ENCODE results near the gene SRGAP3.

The SRGAP3 gene

GRCh38 chr3:9080163-9080562, 169.3 kb downstream of the SRGAP3 start:
- DNase-seq (ENCODE audit: low read depth) = no peak

GRCh38 chr3:9079676-9080075, 169.8 kb downstream of the SRGAP3 start:
- DNase-seq (ENCODE audit: low read depth) = no peak

GRCh38 chr3:9078561-9079240, 170.7 kb downstream of the SRGAP3 start:
- DNase-seq (ENCODE audit: low read depth) = no peak

GRCh38 chr3:9077029-9077428, 172.4 kb downstream of the SRGAP3 start:
- no peak for DNase-seq (ENCODE audit: low read depth)

GRCh38 chr3:9075762-9076161, 173.7 kb downstream of the SRGAP3 start:
- DNase-seq (ENCODE audit: low read depth) = no peak

- DNase-seq (ENCODE audit: low read depth) = no peak
These were observed 175.4 kb downstream of the SRGAP3 start for GRCh38 chr3:9074079-9074478.

- DNase-seq (ENCODE audit: low read depth) = no peak
These were observed 176.8 kb downstream of the SRGAP3 start for GRCh38 chr3:9072667-9073009.

GRCh38 chr3:9071936-9072666, 177.3 kb downstream of the SRGAP3 start:
- DNase-seq (ENCODE audit: low read depth) = no peak

- no peak for DNase-seq (ENCODE audit: low read depth)
These were observed 178.5 kb downstream of the SRGAP3 start for GRCh38 chr3:9070961-9071360.

GRCh38 chr3:9069971-9070370, 179.5 kb downstream of the SRGAP3 start:
- no peak for DNase-seq (ENCODE audit: low read depth)

- no peak for DNase-seq (ENCODE audit: low read depth)
These were observed 181.4 kb downstream of the SRGAP3 start for GRCh38 chr3:9068051-9068450.

- peak; percentile 51 for DNase-seq (ENCODE audit: low read depth)
These were observed 182.0 kb downstream of the SRGAP3 start for GRCh38 chr3:9067352-9067975.

- no peak for DNase-seq (ENCODE audit: low read depth)
These were observed 182.7 kb downstream of the SRGAP3 start for GRCh38 chr3:9066775-9067174.

- DNase-seq (ENCODE audit: low read depth) = no peak
These were observed 183.3 kb downstream of the SRGAP3 start for GRCh38 chr3:9066141-9066540.

GRCh38 chr3:9064850-9065249, 184.6 kb downstream of the SRGAP3 start:
- DNase-seq (ENCODE audit: low read depth) = no peak

- DNase-seq (ENCODE audit: low read depth) = no peak
These were observed 185.2 kb downstream of the SRGAP3 start for GRCh38 chr3:9064251-9064650.

- no peak for DNase-seq (ENCODE audit: low read depth)
These were observed 186.9 kb downstream of the SRGAP3 start for GRCh38 chr3:9062570-9062969.

- no peak for DNase-seq (ENCODE audit: low read depth)
These were observed 187.8 kb downstream of the SRGAP3 start for GRCh38 chr3:9061634-9062033.

GRCh38 chr3:9059489-9060400, 189.7 kb downstream of the SRGAP3 start:
- no peak for DNase-seq (ENCODE audit: low read depth)

GRCh38 chr3:9056581-9056980, 192.9 kb downstream of the SRGAP3 start:
- no peak for DNase-seq (ENCODE audit: low read depth)

GRCh38 chr3:9047452-9048346, 201.7 kb downstream of the SRGAP3 start:
- no peak for DNase-seq (ENCODE audit: low read depth)
